GM23338 (cell line): ENCODE data around the gene CEP55. TPM values are rescaled to one million over a fixed set of nuclear protein-coding genes. Genes with fewer than 3 reads are reported as not detected.

Experiments used
- ATAC-seq: fragments of 200-7000 bp; cut with Tn5 transposase; 3 replicates; pipeline ENCODE4 v1.9.1; 2020
- DNase-seq: peaks from one replicate; pipeline ENCODE4 v3.0.0-alpha.2; 2015; ENCODE audit warnings: low spot score
- H2AFZ ChIP-seq: fragments of 200-600 bp; sonication (generic); 2 replicates; pipeline ENCODE4 v1.8.0; 2016; ENCODE audit warnings: antibody characterized with exemption, mild to moderate bottlenecking, moderate library complexity
- H3F3A ChIP-seq: fragments of 200-600 bp; sonication (generic); replicated peaks from 2 replicates; pipeline ENCODE4 v1.8.0; 2017; ENCODE audit warnings: antibody characterized with exemption, mixed run types, low read depth
- H3K27ac ChIP-seq: fragments of 200-600 bp; sonication (generic); 2 replicates; pipeline ENCODE4 v1.6.1; 2016; ENCODE audit warnings: low read depth
- H3K27me3 ChIP-seq: fragments of 200-600 bp; sonication (generic); 2 replicates; pipeline ENCODE4 v1.8.0; 2016; ENCODE audit warnings: mild to moderate bottlenecking, mixed run types, moderate library complexity; ENCODE audit not compliant: insufficient read depth
- H3K36me3 ChIP-seq: fragments of 200-600 bp; sonication (generic); 2 replicates; pipeline ENCODE4 v1.8.0; 2016; ENCODE audit warnings: mild to moderate bottlenecking; ENCODE audit not compliant: insufficient read depth
- H3K4me1 ChIP-seq: fragments of 200-600 bp; sonication (generic); 2 replicates; pipeline ENCODE4 v1.8.0; 2016; ENCODE audit warnings: mild to moderate bottlenecking, moderate library complexity; ENCODE audit not compliant: insufficient read depth
- H3K4me2 ChIP-seq: fragments of 200-600 bp; sonication (generic); 2 replicates; pipeline ENCODE4 v1.7.1; 2017; ENCODE audit warnings: mixed run types
- H3K4me3 ChIP-seq: fragments of 200-600 bp; sonication (generic); 2 replicates; pipeline ENCODE4 v1.6.1; 2016; ENCODE audit warnings: mixed run types
- H3K79me2 ChIP-seq: fragments of 200-600 bp; sonication (generic); replicated peaks from 2 replicates; pipeline ENCODE4 v1.8.0; 2017; ENCODE audit warnings: mild to moderate bottlenecking; ENCODE audit not compliant: insufficient read depth
- H3K9me2 ChIP-seq: fragments of 200-600 bp; sonication (generic); 2 replicates; pipeline ENCODE4 v1.8.0; 2017; ENCODE audit not compliant: insufficient read depth
- H4K20me1 ChIP-seq: fragments of 200-600 bp; sonication (generic); replicated peaks from 2 replicates; pipeline ENCODE4 v1.8.0; 2017; ENCODE audit warnings: mild to moderate bottlenecking; ENCODE audit not compliant: insufficient read depth
- H3K27ac Mint-ChIP-seq: 2 replicates; pipeline ENCODE4 v1.8.0; 2020; ENCODE audit warnings: inconsistent platforms, mild to moderate bottlenecking, moderate library complexity, mixed read lengths
- H3K27me3 Mint-ChIP-seq: 3 replicates; pipeline ENCODE4 v1.8.0; 2022; ENCODE audit warnings: low read depth, mild to moderate bottlenecking, moderate library complexity, mixed read lengths, inconsistent platforms; ENCODE audit not compliant: insufficient read depth, poor library complexity
- H3K36me3 Mint-ChIP-seq: 3 replicates; pipeline ENCODE4 v1.8.0; 2021; ENCODE audit warnings: low read depth, mild to moderate bottlenecking, inconsistent platforms, moderate library complexity, mixed read lengths
- H3K4me1 Mint-ChIP-seq: 3 replicates; pipeline ENCODE4 v1.8.0; 2020; ENCODE audit warnings: mild to moderate bottlenecking, inconsistent platforms, mixed read lengths
- H3K4me3 Mint-ChIP-seq: 3 replicates; pipeline ENCODE4 v1.8.0; 2021; ENCODE audit warnings: moderate library complexity, mild to moderate bottlenecking, inconsistent platforms, mixed read lengths
- H3K9me3 Mint-ChIP-seq: 3 replicates; pipeline ENCODE4 v1.8.0; 2020; ENCODE audit warnings: moderate library complexity, mild to moderate bottlenecking, inconsistent platforms, mixed read lengths
- CREB1 ChIP-seq: fragments of 250-450 bp; sonication (Bioruptor Pico); IDR thresholded peaks from 2 replicates; pipeline ENCODE4 v1.5.0; 2020; ENCODE audit warnings: low read depth, mild to moderate bottlenecking, moderate library complexity
- CTCF ChIP-seq, 2 experiments: fragments of 200-600 bp in 1 of 2; sonication (generic) in 1 of 2; conservative IDR thresholded peaks; 2 replicates each; pipeline versions ENCODE4 v1.5.1 to v1.6.1; 2016 to 2017; ENCODE audit warnings: antibody characterized with exemption in 2 of 2, low read depth in 2 of 2, mild to moderate bottlenecking in 2 of 2, moderate library complexity in 1 of 2
- ETS1 ChIP-seq: IDR thresholded peaks from 2 replicates; pipeline ENCODE4 v1.6.1; 2016; ENCODE audit warnings: antibody characterized with exemption
- EZH2phosphoT487 ChIP-seq: fragments of 200-600 bp; sonication (generic); IDR thresholded peaks from one replicate; pipeline ENCODE4 v1.8.1; 2018; ENCODE audit warnings: antibody characterized with exemption; ENCODE audit not compliant: unreplicated experiment
- JUNB ChIP-seq: IDR thresholded peaks from one replicate; pipeline ENCODE4 v1.6.1; 2016; ENCODE audit warnings: antibody characterized with exemption; ENCODE audit not compliant: unreplicated experiment
- NANOG ChIP-seq: IDR thresholded peaks from 2 replicates; pipeline ENCODE4 v1.6.1; 2016; ENCODE audit warnings: antibody characterized with exemption, borderline replicate concordance
- STAT1 ChIP-seq: IDR thresholded peaks from one replicate; pipeline ENCODE4 v1.6.1; 2016; ENCODE audit warnings: antibody characterized with exemption; ENCODE audit not compliant: unreplicated experiment
- ZNF462 ChIP-seq: fragments of 250-450 bp; sonication (Bioruptor Pico); IDR thresholded peaks from 2 replicates; pipeline ENCODE4 v1.5.0; 2020; ENCODE audit warnings: mild to moderate bottlenecking, moderate library complexity
- polyA plus RNA-seq: library from polyadenylated mRNA; unstranded; fragments of >200 nt; fragmentation: Nextera tagmentation; extraction: Ambion mirVana; gene quantifications from 2 replicates; pipeline ENCODE4 v1.2.1, GENCODE V29; 2016
- total RNA-seq: library from RNA; depleted of rRNA; stranded (reverse); fragments of >200 nt; shearing (Covaris generic); gene quantifications from 2 replicates; pipeline ENCODE4 v1.2.3, GENCODE V29; 2014
- TF ChIP-seq, protein P1 (sequence below): IDR thresholded peaks from one replicate; pipeline ENCODE4 v1.6.1; 2018; ENCODE audit warnings: antibody characterized with exemption; ENCODE audit not compliant: unreplicated experiment

Gene CEP55
- total and polyA plus RNA-seq, 2 experiments from 2014 or later, result 12.4 to 22.4 TPM

GRCh38 chr10:93570383-93570782, 74.0 kb downstream of the CEP55 start:
- peaks cover 14% of the 10 kb centered on the region for H3K4me1 Mint-ChIP-seq
- Histone ChIP-seq H3K36me3 (no peaks in the 10 kb centered on the region), H3K27me3 (peaks cover 74% of the 10 kb centered on the region), H4K20me1 (no peaks in the 10 kb centered on the region; the same call in 1 of the 2 replicates), H3K27ac (no peak overlapping the region), H3K79me2 (no peaks in the 10 kb centered on the region), H3F3A (peaks cover 7% of the 10 kb centered on the region; the same call in 1 of the 2 replicates), H2AFZ (no peak overlapping the region), H3K9me2 (no peaks in the 10 kb centered on the region), H3K4me3 (no peak overlapping the region), H3K4me1 (peaks cover 6% of the 10 kb centered on the region), H3K4me2 (no peak overlapping the region)
- H3K27ac Mint-ChIP-seq, result no peak overlapping the region
- no peaks in the 10 kb centered on the region for H3K9me3 Mint-ChIP-seq
- H3K27me3 Mint-ChIP-seq, result peaks cover 51% of the 10 kb centered on the region
- H3K36me3 Mint-ChIP-seq, result no peaks in the 10 kb centered on the region
- ATAC-seq (no peak), DNase-seq (peak; percentile 18)
- no peak for TF ChIP-seq CTCF (conservative IDR thresholded peaks at IDR 0.05; ENCODE audit: low read depth in 2 of 2)
- TF ChIP-seq NANOG, result no peak
- peak; percentile 69 for TF ChIP-seq JUNB
- no peak for TF ChIP-seq ETS1
- no peak overlapping the region for H3K4me3 Mint-ChIP-seq

GRCh38 chr10:93572606-93573005, 76.2 kb downstream of the CEP55 start:
- Mint-ChIP-seq H3K27me3 (peaks cover 29% of the 10 kb centered on the region), H3K4me3 (no peak overlapping the region), H3K27ac (no peak overlapping the region), H3K9me3 (no peaks in the 10 kb centered on the region), H3K4me1 (peaks cover 8% of the 10 kb centered on the region), H3K36me3 (no peaks in the 10 kb centered on the region)
- TF ChIP-seq, protein P1, sequence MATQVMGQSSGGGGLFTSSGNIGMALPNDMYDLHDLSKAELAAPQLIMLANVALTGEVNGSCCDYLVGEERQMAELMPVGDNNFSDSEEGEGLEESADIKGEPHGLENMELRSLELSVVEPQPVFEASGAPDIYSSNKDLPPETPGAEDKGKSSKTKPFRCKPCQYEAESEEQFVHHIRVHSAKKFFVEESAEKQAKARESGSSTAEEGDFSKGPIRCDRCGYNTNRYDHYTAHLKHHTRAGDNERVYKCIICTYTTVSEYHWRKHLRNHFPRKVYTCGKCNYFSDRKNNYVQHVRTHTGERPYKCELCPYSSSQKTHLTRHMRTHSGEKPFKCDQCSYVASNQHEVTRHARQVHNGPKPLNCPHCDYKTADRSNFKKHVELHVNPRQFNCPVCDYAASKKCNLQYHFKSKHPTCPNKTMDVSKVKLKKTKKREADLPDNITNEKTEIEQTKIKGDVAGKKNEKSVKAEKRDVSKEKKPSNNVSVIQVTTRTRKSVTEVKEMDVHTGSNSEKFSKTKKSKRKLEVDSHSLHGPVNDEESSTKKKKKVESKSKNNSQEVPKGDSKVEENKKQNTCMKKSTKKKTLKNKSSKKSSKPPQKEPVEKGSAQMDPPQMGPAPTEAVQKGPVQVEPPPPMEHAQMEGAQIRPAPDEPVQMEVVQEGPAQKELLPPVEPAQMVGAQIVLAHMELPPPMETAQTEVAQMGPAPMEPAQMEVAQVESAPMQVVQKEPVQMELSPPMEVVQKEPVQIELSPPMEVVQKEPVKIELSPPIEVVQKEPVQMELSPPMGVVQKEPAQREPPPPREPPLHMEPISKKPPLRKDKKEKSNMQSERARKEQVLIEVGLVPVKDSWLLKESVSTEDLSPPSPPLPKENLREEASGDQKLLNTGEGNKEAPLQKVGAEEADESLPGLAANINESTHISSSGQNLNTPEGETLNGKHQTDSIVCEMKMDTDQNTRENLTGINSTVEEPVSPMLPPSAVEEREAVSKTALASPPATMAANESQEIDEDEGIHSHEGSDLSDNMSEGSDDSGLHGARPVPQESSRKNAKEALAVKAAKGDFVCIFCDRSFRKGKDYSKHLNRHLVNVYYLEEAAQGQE, result no peak
- TF ChIP-seq EZH2phosphoT487, result no peak
- TF ChIP-seq STAT1, result no peak
- no peak for TF ChIP-seq CREB1
- TF ChIP-seq ZNF462 (CRISPR knock-in tag), result no peak
- ATAC-seq, result no peak
- H3K4me1 ChIP-seq, result peaks cover 1% of the 10 kb centered on the region
- H2AFZ ChIP-seq, result no peak overlapping the region
- peaks cover 3% of the 10 kb centered on the region; the same call in 1 of the 2 replicates for H3F3A ChIP-seq
- no peaks in the 10 kb centered on the region for H3K36me3 ChIP-seq
- no peak for DNase-seq
- no peaks in the 10 kb centered on the region for H3K9me2 ChIP-seq
- no peak overlapping the region for H3K4me2 ChIP-seq
- no peaks in the 10 kb centered on the region for H3K79me2 ChIP-seq
- no peaks in the 10 kb centered on the region; the same call in 1 of the 2 replicates for H4K20me1 ChIP-seq
- no peak overlapping the region for H3K27ac ChIP-seq
- no peak overlapping the region for H3K4me3 ChIP-seq
- H3K27me3 ChIP-seq, result peaks cover 53% of the 10 kb centered on the region
